CD4-positive, alpha-beta T cell treated with Interleukin-6 at 100 ng/mL for 8 hours (primary cell): ENCODE results near the gene SPAG7.

Source experiments
- DNase-seq: peaks from one replicate; pipeline ENCODE4 v3.0.0-alpha.2; 2020; ENCODE audit warnings: mixed read lengths, low spot score

Gene SPAG7

GRCh38 chr17:4967539-4968485 lies at the start of gene SPAG7:
Gene SPAG7, minus strand, starts transcription at chr17:4967817. Its CDS starts 13 bp downstream, at chr17:4967804.
- peak; percentile 92 for DNase-seq

- no peak for DNase-seq
Observed at GRCh38 chr17:5014357-5014756, 46.7 kb upstream of the SPAG7 start.

- no peak for DNase-seq
Observed at GRCh38 chr17:5011928-5012327, 44.3 kb upstream of the SPAG7 start.

- DNase-seq: no peak
Observed at GRCh38 chr17:5003214-5003867, 35.7 kb upstream of the SPAG7 start.

- DNase-seq: no peak
Observed at GRCh38 chr17:5002121-5002788, 34.6 kb upstream of the SPAG7 start.

- DNase-seq: no peak
Observed at GRCh38 chr17:5000237-5000639, 32.6 kb upstream of the SPAG7 start.

GRCh38 chr17:4999430-5000093 lies 31.9 kb upstream of the SPAG7 start:
- no peak for DNase-seq

GRCh38 chr17:4998732-4999429 lies 31.3 kb upstream of the SPAG7 start:
- no peak for DNase-seq

GRCh38 chr17:4998027-4998731 lies 30.6 kb upstream of the SPAG7 start:
- no peak for DNase-seq

GRCh38 chr17:4997302-4998026 lies 29.8 kb upstream of the SPAG7 start, which contains the start of the genes INCA1 and KIF1C:
Gene INCA1, minus strand, starts transcription at chr17:4997522. Its CDS starts 3,085 bp downstream, at chr17:4994437.
Gene KIF1C, plus strand, starts transcription at chr17:4997950. Its CDS starts 2,297 bp downstream, at chr17:5000247.
- peak; percentile 90 for DNase-seq

GRCh38 chr17:4994081-4994595 lies 26.5 kb upstream of the SPAG7 start:
- DNase-seq: no peak

- no peak for DNase-seq
Observed at GRCh38 chr17:4987767-4988567, 20.4 kb upstream of the SPAG7 start.

- peak; percentile 82 for DNase-seq
Observed at GRCh38 chr17:4986951-4987766, 19.5 kb upstream of the SPAG7 start, which contains the start of gene CAMTA2. Gene CAMTA2, minus strand, starts transcription at chr17:4987675. Its CDS starts 1,453 bp downstream, at chr17:4986222.

- DNase-seq: no peak
Observed at GRCh38 chr17:4986403-4986802, 18.8 kb upstream of the SPAG7 start.

- no peak for DNase-seq
Observed at GRCh38 chr17:4982305-4982704, 14.7 kb upstream of the SPAG7 start.

- DNase-seq: peak; percentile 66
Observed at GRCh38 chr17:4980644-4981216, 13.1 kb upstream of the SPAG7 start.

GRCh38 chr17:4978726-4979125 lies 11.1 kb upstream of the SPAG7 start:
- no peak for DNase-seq
